HL-60 (cell line): ENCODE results near the gene ADCYAP1R1.

Source experiments
- DNase-seq, 2 experiments: peaks; one replicate each; pipeline ENCODE4 v3.0.0-alpha.2; 2010 to 2020; ENCODE audit warnings: low read depth in 1 of 2, low spot score in 1 of 2
- H3K27ac ChIP-seq: fragments of 250-450 bp; sonication (Bioruptor Pico); replicated peaks from 2 replicates; pipeline ENCODE4 v1.5.1; 2020; ENCODE audit warnings: mild to moderate bottlenecking, moderate library complexity
- H3K27me3 ChIP-seq: fragments of 250-450 bp; sonication (Bioruptor Pico); 2 replicates; pipeline ENCODE4 v1.5.1; 2021; ENCODE audit warnings: mild to moderate bottlenecking, moderate library complexity; ENCODE audit not compliant: insufficient read depth, poor library complexity, severe bottlenecking
- H3K4me3 ChIP-seq: replicated peaks from 2 replicates; pipeline ENCODE4 v1.5.1; 2011; ENCODE audit warnings: mild to moderate bottlenecking, control low read depth, low read length; ENCODE audit not compliant: insufficient read depth
- CTCF ChIP-seq: IDR thresholded peaks from one replicate; pipeline ENCODE4 v1.5.1; 2011; ENCODE audit warnings: low read length, control low read depth, inconsistent platforms; ENCODE audit not compliant: insufficient read depth
- GABPA ChIP-seq: IDR thresholded peaks from 2 replicates; pipeline ENCODE4 v1.6.1; 2012; ENCODE audit warnings: low read depth
- POLR2AphosphoS5 ChIP-seq: IDR thresholded peaks from 2 replicates; pipeline ENCODE4 v1.6.1; 2012; ENCODE audit warnings: low read depth
- REST ChIP-seq: IDR thresholded peaks from 2 replicates; pipeline ENCODE4 v1.6.1; 2012; ENCODE audit warnings: low read depth; ENCODE audit not compliant: insufficient replicate concordance
- SPI1 ChIP-seq: IDR thresholded peaks from 2 replicates; pipeline ENCODE4 v1.6.1; 2012; ENCODE audit warnings: low read depth, mild to moderate bottlenecking, borderline replicate concordance

ADCYAP1R1 gene

GRCh38 chr7:31073326-31074119 is 21.4 kb downstream of the ADCYAP1R1 start:
- no peak for TF ChIP-seq SPI1
- TF ChIP-seq REST, result no peak
- TF ChIP-seq POLR2AphosphoS5, result no peak
- TF ChIP-seq GABPA, result no peak
- TF ChIP-seq CTCF, result no peak
- Histone ChIP-seq H3K27me3 (no peaks in the 10 kb centered on the region), H3K4me3 (no peak overlapping the region), H3K27ac (no peak overlapping the region)
- DNase-seq, result no peak

- no peaks in the 10 kb centered on the region for H3K27me3 ChIP-seq
- TF ChIP-seq GABPA, result no peak
- TF ChIP-seq POLR2AphosphoS5, result no peak
- TF ChIP-seq CTCF, result no peak
- no peak for TF ChIP-seq REST
- TF ChIP-seq SPI1, result no peak
- no peak for DNase-seq
- H3K4me3 ChIP-seq, result no peak overlapping the region
- no peak overlapping the region for H3K27ac ChIP-seq
Measured at GRCh38 chr7:31074120-31074383, 21.9 kb downstream of the ADCYAP1R1 start.

GRCh38 chr7:31074403-31075085 is 22.4 kb downstream of the ADCYAP1R1 start:
- H3K27me3 ChIP-seq, result no peaks in the 10 kb centered on the region
- TF ChIP-seq SPI1 (no peak), GABPA (no peak), CTCF (no peak), POLR2AphosphoS5 (no peak), REST (no peak)
- no peak for DNase-seq
- H3K4me3 ChIP-seq, result no peak overlapping the region
- no peak overlapping the region for H3K27ac ChIP-seq
